Ovary (tissue), 9 donors: ENCODE results near the gene THRA. TPM values are rescaled to one million over a fixed set of nuclear protein-coding genes. Genes with fewer than 3 reads are reported as not detected.

Source experiments
- DNase-seq, 5 donors: peaks; one replicate each; pipeline ENCODE4 v3.0.0-alpha.2; 2019 to 2020
- H3K27ac ChIP-seq, 2 donors: fragments of 200-600 bp; one replicate each; pipeline versions ENCODE4 v1.5.1 to v1.8.0; 2019 to 2022
- H3K27me3 ChIP-seq: fragments of 200-600 bp; one replicate; pipeline ENCODE4 v1.8.0; 2022
- H3K36me3 ChIP-seq: fragments of 200-600 bp; sonication (generic); one replicate; pipeline ENCODE4 v1.5.1; 2019
- H3K4me1 ChIP-seq: one replicate; pipeline ENCODE4 v1.8.1; 2013; ENCODE audit warnings: mild to moderate bottlenecking, moderate library complexity; ENCODE audit not compliant: insufficient read depth
- H3K4me3 ChIP-seq: fragments of 200-600 bp; sonication (generic); one replicate; pipeline ENCODE4 v1.5.1; 2017
- H3K9me3 ChIP-seq, 2 donors: fragments of 200-600 bp in 1 of 2; sonication (generic) in 1 of 2; one replicate each; pipeline versions ENCODE4 v1.5.1 to v1.8.1; 2013 to 2019; ENCODE audit warnings: mild to moderate bottlenecking in 1 of 2, moderate library complexity in 1 of 2
- EP300 ChIP-seq: sonication (generic); formaldehyde crosslinking; IDR thresholded peaks from one replicate; pipeline ENCODE4 v1.6.1; 2017; ENCODE audit warnings: antibody characterized with exemption
- POLR2A ChIP-seq: fragments of 450-650 bp; IDR thresholded peaks from one replicate; pipeline ENCODE4 v1.6.1; 2017; ENCODE audit warnings: antibody characterized with exemption, mild to moderate bottlenecking, moderate library complexity
- WGBS, 3 donors: extraction: QIAGEN DNeasy Blood & Tissue Kit in 1 of 3; methylation state at CpG; one replicate each; pipeline versions ENCODE4 v1.1.5 to v1.1.7; 2013 to 2017; 5-methylcytosine and 5-hydroxymethylcytosine counted together
- intact Hi-C, 4 donors: fragments of 100-400 bp; cut with DNase I; formaldehyde crosslinking; loops; one replicate each; pipeline versions ENCODE4 v1.11.0 to v1.15.1; 2022 to 2023
- polyA plus RNA-seq, 2 donors: library from polyadenylated mRNA; stranded (reverse); fragments of 200-250 nt in 1 of 2; fragments of 350-450 nt in 1 of 2; fragmentation: Illumina TruSeq in 1 of 2; extraction: RNeasy Lipid Tissue Mini Kit (QIAGEN cat#74804) in 1 of 2; gene quantifications; one replicate each; pipeline ENCODE4 v1.2.3, GENCODE V29; 2013 to 2014
- total RNA-seq, 7 donors: library from RNA; depleted of rRNA in 2 of 7; stranded (reverse); fragments of >200 nt in 2 of 7; fragmentation: NEBNext Ultra II Directional in 3 of 7; extraction: Animal tissue kit (Norgen Biotek cat#: 25700) in 3 of 7; gene quantifications; one replicate each; pipeline versions ENCODE4 v1.1.0 to v1.2.4, GENCODE V29; 2016 to 2023
- TF ChIP-seq, protein P1 (sequence below), 3 donors: fragments of 450-650 bp in 2 of 3; fragments of 200-600 bp in 1 of 3; IDR thresholded peaks; one replicate each; pipeline versions ENCODE4 v1.5.1 to v1.8.0; 2016 to 2022; ENCODE audit warnings: antibody characterized with exemption in 3 of 3, mild to moderate bottlenecking in 1 of 3
- donor health status: DM: no; HTN: no; CAD: no; lungs with moderate emphysema.
- donor health status: DM: no; HTN: no; CAD: no.
- donor health status: Bipolar disorder and iron deficiency.
- donor health status: DM: yes; HTN: yes; CAD: no.
- donor health status: DM: no; HTN: no; CAD: no.
- donor health status: DM: yes; HTN: yes; CAD: no.

THRA gene
- total and polyA plus RNA-seq, 9 donors, result 51.4 to 129 (median 87.2) TPM

DNA sequence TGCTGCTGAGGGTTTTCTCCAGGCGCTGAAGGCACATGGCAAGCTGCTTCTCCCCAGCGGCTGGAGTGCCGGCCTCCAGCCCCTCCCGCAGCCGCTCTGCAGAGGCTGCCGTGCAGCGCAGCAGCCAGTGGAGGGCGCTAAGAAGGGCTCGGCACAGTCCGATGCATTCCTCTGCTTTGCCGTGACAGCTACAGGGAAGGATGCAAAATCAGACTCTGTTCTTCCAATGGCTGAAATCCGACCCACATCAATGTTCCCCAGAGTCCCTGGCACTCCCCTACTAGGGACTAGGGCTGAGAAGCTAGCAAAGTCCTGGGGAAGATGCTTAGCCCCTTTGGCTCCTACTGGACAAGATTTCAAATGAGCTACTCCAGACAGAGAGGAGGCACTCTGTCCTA lies 27.6 kb upstream of the THRA start:
- intact Hi-C loops, result loop anchor here in 1 of 4 donors (10.0 kb wide), 1 partner anchor 140 kb away; the partner anchor contains the start of gene RAPGEFL1
- TF ChIP-seq EP300, result no peak
- TF ChIP-seq POLR2A, result no peak
- TF ChIP-seq, protein P1, sequence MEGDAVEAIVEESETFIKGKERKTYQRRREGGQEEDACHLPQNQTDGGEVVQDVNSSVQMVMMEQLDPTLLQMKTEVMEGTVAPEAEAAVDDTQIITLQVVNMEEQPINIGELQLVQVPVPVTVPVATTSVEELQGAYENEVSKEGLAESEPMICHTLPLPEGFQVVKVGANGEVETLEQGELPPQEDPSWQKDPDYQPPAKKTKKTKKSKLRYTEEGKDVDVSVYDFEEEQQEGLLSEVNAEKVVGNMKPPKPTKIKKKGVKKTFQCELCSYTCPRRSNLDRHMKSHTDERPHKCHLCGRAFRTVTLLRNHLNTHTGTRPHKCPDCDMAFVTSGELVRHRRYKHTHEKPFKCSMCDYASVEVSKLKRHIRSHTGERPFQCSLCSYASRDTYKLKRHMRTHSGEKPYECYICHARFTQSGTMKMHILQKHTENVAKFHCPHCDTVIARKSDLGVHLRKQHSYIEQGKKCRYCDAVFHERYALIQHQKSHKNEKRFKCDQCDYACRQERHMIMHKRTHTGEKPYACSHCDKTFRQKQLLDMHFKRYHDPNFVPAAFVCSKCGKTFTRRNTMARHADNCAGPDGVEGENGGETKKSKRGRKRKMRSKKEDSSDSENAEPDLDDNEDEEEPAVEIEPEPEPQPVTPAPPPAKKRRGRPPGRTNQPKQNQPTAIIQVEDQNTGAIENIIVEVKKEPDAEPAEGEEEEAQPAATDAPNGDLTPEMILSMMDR (IDR thresholded peaks at IDR 0.05), result no peak
- no peak for DNase-seq
- H3K9me3 ChIP-seq, result no peaks in the 10 kb centered on the region
- no peaks in the 10 kb centered on the region for H3K27me3 ChIP-seq
- no peak overlapping the region for H3K27ac ChIP-seq
- H3K4me3 ChIP-seq, result no peak overlapping the region
- 22 to 26% (median 24%) methylated on average over 12 of the region's 12 CpGs for WGBS, 3 donors
- H3K4me1 ChIP-seq, result peaks cover 3% of the 10 kb centered on the region
- H3K36me3 ChIP-seq, result no peaks in the 10 kb centered on the region

DNA sequence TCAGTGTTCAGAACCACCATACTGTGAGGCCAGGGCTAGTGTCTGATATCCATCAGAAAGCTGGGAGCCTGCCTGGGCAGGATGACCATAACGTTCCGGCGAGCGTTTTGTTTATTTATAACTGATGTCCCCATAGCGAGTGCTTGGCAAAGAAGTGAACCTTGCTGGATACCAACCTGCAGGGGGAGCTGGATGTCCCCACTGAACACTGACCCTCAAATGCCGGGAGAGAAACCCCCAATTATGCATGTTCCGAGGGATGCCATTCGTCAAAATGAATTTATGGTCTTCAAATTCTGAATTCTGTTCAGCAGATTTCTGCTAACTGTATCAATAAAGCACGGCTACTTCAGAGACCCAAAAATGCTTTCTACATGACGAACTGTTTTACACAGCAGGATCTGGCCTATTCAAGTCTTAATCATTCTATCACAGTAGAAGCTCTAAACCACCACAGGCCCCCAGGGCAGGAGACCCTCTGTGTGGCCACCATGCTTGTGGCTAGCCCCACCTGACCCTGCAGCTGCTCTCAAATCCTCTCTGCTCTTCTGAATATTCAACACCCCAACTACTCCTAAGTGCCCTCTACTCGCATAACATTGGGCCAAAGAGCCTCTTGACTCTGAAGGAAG lies 23.8 kb upstream of the THRA start:
- peaks cover 3% of the 10 kb centered on the region for H3K4me1 ChIP-seq
- H3K36me3 ChIP-seq, result no peaks in the 10 kb centered on the region
- 15 to 18% (median 18%) methylated on average over 11 of the region's 11 CpGs for WGBS, 3 donors
- no peaks in the 10 kb centered on the region for H3K9me3 ChIP-seq
- no peak for TF ChIP-seq POLR2A
- TF ChIP-seq, protein P1 (IDR thresholded peaks at IDR 0.05), result peak; percentile 43 to 77 (median 71)
- no peak overlapping the region for H3K4me3 ChIP-seq
- no peaks in the 10 kb centered on the region for H3K27me3 ChIP-seq
- intact Hi-C loops, result loop anchor here in 1 of 4 donors (10.0 kb wide), 1 partner anchor 136 kb away; the partner anchor contains the start of gene RAPGEFL1
- peak overlapping the region in 1 of 2 donors; percentile 40 for H3K27ac ChIP-seq
- peak; percentile 62 to 88 (median 70) for DNase-seq

DNA sequence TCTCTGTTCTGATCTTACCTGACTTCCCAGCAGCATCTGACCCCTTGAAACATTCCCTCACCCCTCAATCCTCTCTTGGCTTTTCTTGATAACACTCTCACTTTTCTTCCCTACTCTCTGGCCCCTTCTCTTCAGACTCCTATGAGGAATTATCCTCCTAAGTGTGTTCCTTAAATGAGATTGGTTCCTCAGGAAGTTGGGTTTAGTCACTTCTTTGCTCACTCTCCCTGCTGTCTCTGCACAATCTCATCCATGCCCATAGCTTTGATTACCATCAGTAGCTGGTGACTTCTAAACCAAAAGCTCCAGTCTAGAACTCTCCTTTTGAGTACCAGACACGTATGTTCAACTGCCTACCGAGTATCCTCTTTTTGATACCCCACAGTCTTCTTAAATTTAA lies 21.6 kb upstream of the THRA start:
- H3K27ac ChIP-seq, result no peak overlapping the region
- H3K9me3 ChIP-seq, result no peaks in the 10 kb centered on the region
- H3K4me1 ChIP-seq, result peaks cover 3% of the 10 kb centered on the region
- H3K27me3 ChIP-seq, result no peaks in the 10 kb centered on the region
- TF ChIP-seq, protein P1 (IDR thresholded peaks at IDR 0.05), result no peak
- no peak for TF ChIP-seq EP300
- TF ChIP-seq POLR2A, result no peak
- 87 to 98% (median 94%) methylated on average over 2 of the region's 2 CpGs for WGBS, 3 donors
- no peak overlapping the region for H3K4me3 ChIP-seq
- intact Hi-C loops, result no loop called here
- no peaks in the 10 kb centered on the region for H3K36me3 ChIP-seq
- DNase-seq, result no peak

DNA sequence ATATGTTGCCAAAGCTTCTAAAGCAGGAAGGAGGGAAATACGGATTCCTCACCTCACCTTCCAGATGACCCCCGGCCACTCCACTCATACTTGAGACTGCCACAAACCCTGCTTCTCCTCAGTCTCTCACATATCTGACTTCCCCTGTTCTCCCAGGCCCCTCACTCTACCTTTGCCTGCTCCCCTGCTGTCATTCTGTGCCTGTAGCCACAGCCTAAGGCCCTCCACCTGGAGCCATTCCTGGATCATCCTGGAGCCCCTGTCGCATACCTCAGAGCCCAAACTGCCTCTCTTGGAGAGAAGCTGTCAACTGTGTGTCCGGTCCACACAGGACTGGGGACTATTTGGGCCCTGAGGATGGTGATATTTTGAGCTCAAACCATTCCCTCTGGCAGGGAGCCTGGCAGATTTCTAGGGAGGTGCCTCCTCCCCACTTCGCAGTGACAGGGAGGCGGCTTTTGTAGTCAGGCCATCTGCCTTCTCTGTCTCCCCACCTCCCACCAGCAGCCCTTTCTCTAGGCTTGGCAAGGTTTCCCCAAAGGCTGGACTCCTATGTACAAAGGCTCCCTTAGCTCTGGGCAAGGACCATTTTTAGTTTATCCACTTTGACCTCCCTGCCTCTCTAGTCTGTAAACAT lies 6.3 kb upstream of the THRA start:
- no peak overlapping the region for H3K27ac ChIP-seq
- DNase-seq, result no peak
- no peaks in the 10 kb centered on the region for H3K27me3 ChIP-seq
- intact Hi-C loops, result no loop called here
- no peak overlapping the region for H3K4me3 ChIP-seq
- no peaks in the 10 kb centered on the region for H3K4me1 ChIP-seq
- no peaks in the 10 kb centered on the region for H3K36me3 ChIP-seq
- no peaks in the 10 kb centered on the region for H3K9me3 ChIP-seq
- WGBS, 3 donors, result 62 to 70% (median 70%) methylated on average over 6 of the region's 6 CpGs
- TF ChIP-seq EP300, result no peak
- TF ChIP-seq, protein P1 (IDR thresholded peaks at IDR 0.05), result no peak
- TF ChIP-seq POLR2A, result no peak
